GM12892 (cell line): Measurements from ENCODE around the gene TPSD1.

Experiments used
- POLR2A ChIP-seq: IDR thresholded peaks from 2 replicates; pipeline ENCODE4 v1.6.1; 2011; ENCODE audit warnings: low read depth, low read length, control low read depth
- POLR2AphosphoS5 ChIP-seq: IDR thresholded peaks from 2 replicates; pipeline ENCODE4 v1.6.1; 2011; ENCODE audit warnings: low read depth, low read length, control low read depth

DNA sequence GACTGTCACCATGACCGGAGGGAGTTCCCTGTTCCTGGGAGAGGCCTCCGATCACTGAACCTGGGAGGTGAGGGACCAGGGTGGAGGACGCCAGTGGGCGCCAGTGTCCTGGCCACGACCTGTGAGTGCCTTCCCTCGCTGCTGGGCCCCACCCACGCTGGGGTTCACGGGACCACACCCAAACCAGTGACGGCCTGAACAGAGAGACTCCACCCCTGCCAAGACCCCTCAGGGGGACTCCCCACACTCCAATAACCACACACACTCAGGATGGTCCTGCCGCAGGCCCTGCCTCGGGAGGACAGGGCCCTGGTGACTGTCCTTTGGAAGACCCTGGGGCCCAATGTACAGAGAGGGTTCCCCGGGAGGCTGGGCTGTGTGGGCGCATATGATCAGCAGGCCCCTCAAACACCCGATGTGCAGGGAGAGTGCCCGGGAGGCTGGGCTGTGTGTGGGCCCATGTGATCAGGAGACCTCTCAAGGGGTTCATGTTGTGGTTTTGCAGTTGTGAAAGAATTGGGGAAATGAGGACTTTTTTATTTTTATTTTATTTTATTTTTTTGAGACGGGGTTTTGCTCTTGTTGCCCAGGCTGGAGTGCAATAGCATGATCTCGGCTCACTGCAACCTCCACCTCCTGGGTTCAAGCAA lies 26.6 kb downstream of the TPSD1 start:
- TF ChIP-seq POLR2AphosphoS5 (no peak), POLR2A (no peak)
